Tibial artery (tissue), 4 donors: ENCODE measurements around the gene PARK7.

Source experiments
- DNase-seq, 2 donors: peaks; one replicate each; pipeline ENCODE4 v3.0.0-alpha.2; 2019
- H3K27ac ChIP-seq, 2 donors: fragments of 200-600 bp; sonication (generic) in 1 of 2; 1 replicate in 1 of 2; 2 replicates in 1 of 2; pipeline ENCODE4 v1.5.1; 2018 to 2019; ENCODE audit warnings: mild to moderate bottlenecking in 1 of 2
- H3K27me3 ChIP-seq, 2 donors: fragments of 200-600 bp; sonication (generic) in 1 of 2; one replicate each; pipeline versions ENCODE4 v1.5.1 to v1.6.0; 2016 to 2019
- H3K36me3 ChIP-seq, 3 donors: fragments of 200-600 bp; sonication (generic) in 2 of 3; one replicate each; pipeline ENCODE4 v1.5.1; 2016 to 2019; ENCODE audit warnings: mild to moderate bottlenecking in 2 of 3
- H3K4me1 ChIP-seq, 4 donors: fragments of 200-600 bp; sonication (generic) in 2 of 4; 1 replicate in 3 of 4; 2 replicates in 1 of 4; pipeline ENCODE4 v1.5.1; 2016 to 2019
- H3K4me3 ChIP-seq, 2 donors: fragments of 200-600 bp; sonication (generic) in 1 of 2; 1 replicate in 1 of 2; 2 replicates in 1 of 2; pipeline ENCODE4 v1.5.1; 2018 to 2019; ENCODE audit warnings: mild to moderate bottlenecking in 2 of 2
- H3K9me3 ChIP-seq, 3 donors: fragments of 200-600 bp; sonication (generic) in 1 of 3; one replicate each; pipeline ENCODE4 v1.5.1; 2016 to 2019
- intact Hi-C: fragments of 100-400 bp; cut with DNase I; formaldehyde crosslinking; loops from one replicate; pipeline ENCODE4 v1.15.0; 2023; ENCODE audit warnings: low total_unique reads
- TF ChIP-seq, protein P1 (sequence below), 2 experiments: fragments of 200-600 bp in 1 of 2; fragments of 450-650 bp in 1 of 2; IDR thresholded peaks; one replicate each; pipeline ENCODE4 v1.5.1; 2017 to 2019; ENCODE audit warnings: antibody characterized with exemption in 2 of 2, mild to moderate bottlenecking in 1 of 2, moderate library complexity in 1 of 2

PARK7 gene

GRCh38 chr1:7967651-7968050 is 6.1 kb downstream of the PARK7 start:
- TF ChIP-seq, protein P1, sequence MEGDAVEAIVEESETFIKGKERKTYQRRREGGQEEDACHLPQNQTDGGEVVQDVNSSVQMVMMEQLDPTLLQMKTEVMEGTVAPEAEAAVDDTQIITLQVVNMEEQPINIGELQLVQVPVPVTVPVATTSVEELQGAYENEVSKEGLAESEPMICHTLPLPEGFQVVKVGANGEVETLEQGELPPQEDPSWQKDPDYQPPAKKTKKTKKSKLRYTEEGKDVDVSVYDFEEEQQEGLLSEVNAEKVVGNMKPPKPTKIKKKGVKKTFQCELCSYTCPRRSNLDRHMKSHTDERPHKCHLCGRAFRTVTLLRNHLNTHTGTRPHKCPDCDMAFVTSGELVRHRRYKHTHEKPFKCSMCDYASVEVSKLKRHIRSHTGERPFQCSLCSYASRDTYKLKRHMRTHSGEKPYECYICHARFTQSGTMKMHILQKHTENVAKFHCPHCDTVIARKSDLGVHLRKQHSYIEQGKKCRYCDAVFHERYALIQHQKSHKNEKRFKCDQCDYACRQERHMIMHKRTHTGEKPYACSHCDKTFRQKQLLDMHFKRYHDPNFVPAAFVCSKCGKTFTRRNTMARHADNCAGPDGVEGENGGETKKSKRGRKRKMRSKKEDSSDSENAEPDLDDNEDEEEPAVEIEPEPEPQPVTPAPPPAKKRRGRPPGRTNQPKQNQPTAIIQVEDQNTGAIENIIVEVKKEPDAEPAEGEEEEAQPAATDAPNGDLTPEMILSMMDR (IDR thresholded peaks at IDR 0.05) = no peak
- Histone ChIP-seq H3K27ac (no peak overlapping the region), H3K9me3 (no peaks in the 10 kb centered on the region), H3K4me1 (peaks cover 0 to 54% (median 27%) of the 10 kb centered on the region in 4 donors), H3K4me3 (no peak overlapping the region), H3K36me3 (peaks cover 65 to 96% (median 76%) of the 10 kb centered on the region in 3 donors), H3K27me3 (no peaks in the 10 kb centered on the region)
- intact Hi-C loops = no loop called here
- no peak for DNase-seq

DNA sequence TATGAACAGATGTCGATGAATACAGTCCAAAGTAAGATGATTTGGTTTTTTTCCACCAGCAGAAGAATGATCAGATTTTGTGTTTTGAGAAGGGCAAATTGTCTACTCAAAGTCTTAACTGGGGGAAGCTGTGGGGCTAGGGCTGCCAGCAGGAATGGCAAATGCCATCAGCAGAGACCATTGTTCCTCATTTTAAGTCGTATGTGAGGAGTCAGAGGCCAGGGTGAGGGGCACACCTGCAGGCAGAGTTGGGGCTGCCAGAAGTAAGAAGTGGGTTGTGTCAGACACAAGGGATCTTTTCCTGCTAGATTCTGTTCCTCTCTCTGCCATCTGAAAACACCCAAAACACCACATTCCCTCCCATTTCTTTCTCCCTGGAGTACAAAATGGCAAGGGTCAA is 8.7 kb downstream of the PARK7 start:
- intact Hi-C loops = no loop called here
- Histone ChIP-seq H3K9me3 (no peaks in the 10 kb centered on the region), H3K4me3 (no peak overlapping the region), H3K4me1 (peaks cover 0 to 28% (median 9%) of the 10 kb centered on the region in 4 donors), H3K36me3 (peaks cover 54 to 78% (median 58%) of the 10 kb centered on the region in 3 donors), H3K27me3 (no peaks in the 10 kb centered on the region), H3K27ac (no peak overlapping the region)
- TF ChIP-seq, protein P1 (IDR thresholded peaks at IDR 0.05) = no peak
- DNase-seq = no peak

DNA sequence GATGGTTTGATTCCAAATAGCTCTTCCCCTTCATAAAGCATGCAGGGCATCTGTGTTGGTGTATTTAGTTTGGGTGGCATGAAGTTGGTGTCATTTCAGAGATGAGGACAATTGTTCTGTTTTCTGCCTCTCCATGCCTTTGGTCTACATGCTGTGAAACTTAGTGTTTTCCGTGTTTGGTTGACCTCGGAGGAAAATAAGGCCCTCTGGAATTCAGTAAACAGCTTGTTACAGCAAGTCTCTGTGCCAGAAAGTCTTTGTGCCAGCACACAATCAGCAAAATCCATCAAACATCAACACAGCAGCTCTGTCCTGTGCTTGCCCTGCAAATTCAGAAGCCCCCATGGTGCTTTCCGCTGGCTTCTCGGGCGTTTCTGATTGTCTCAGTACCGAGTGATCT is 9.5 kb downstream of the PARK7 start:
- intact Hi-C loops = no loop called here
- Histone ChIP-seq H3K36me3 (peaks cover 46 to 72% (median 50%) of the 10 kb centered on the region in 3 donors), H3K9me3 (no peaks in the 10 kb centered on the region), H3K4me1 (peaks cover 0 to 20% (median 6%) of the 10 kb centered on the region in 4 donors), H3K27me3 (no peaks in the 10 kb centered on the region), H3K27ac (no peak overlapping the region), H3K4me3 (no peak overlapping the region)
- TF ChIP-seq, protein P1 (IDR thresholded peaks at IDR 0.05) = no peak
- no peak for DNase-seq

DNA sequence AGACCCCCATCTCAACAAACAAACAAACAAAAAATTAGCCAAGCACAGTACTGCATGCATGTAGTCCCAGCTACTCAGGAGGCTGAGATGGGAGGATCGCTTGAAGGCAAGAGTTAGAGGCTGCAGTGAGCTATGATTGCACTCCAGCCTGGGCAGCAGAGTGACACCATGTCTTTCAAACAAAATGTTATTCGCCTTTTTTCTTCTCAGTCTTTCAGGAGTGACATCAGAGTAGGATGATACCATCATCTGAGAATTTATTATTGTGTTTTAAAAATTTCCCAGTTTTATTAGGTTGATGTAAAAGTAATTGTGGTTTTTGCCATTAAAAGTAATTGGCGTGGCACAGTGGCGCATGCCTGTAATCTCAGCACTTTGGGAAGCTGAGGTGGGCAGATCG is 10.8 kb downstream of the PARK7 start:
- peaks cover 41 to 72% (median 49%) of the 10 kb centered on the region in 3 donors for H3K36me3 ChIP-seq
- peaks cover 0 to 12% (median 0%) of the 10 kb centered on the region in 4 donors for H3K4me1 ChIP-seq
- TF ChIP-seq, protein P1 (IDR thresholded peaks at IDR 0.05) = no peak
- no peaks in the 10 kb centered on the region for H3K27me3 ChIP-seq
- intact Hi-C loops = no loop called here
- no peak overlapping the region for H3K4me3 ChIP-seq
- H3K9me3 ChIP-seq = no peaks in the 10 kb centered on the region
- H3K27ac ChIP-seq = no peak overlapping the region
- DNase-seq = no peak

DNA sequence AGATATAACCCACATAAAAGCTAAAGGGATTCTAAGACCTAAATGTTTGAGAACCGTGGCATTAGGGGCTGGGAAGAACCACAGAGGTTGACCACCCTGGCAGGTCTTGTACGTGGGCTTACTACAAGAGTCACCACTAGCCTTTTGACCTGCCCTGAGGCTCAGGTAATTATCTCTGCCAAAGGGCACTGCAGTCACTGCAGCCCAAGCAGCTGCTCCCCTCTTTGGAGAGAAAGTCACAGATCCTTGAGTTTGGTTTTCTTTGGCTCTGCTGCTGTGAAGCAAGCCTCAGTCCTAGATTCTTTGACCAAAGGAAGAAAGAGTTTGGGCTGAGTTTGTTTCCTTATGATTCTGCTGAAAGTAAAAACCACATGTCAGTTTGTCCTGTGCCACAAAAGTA is 11.6 kb downstream of the PARK7 start:
- peak overlapping the region in 1 of 2 donors; percentile 20 for H3K27ac ChIP-seq
- no peaks in the 10 kb centered on the region for H3K27me3 ChIP-seq
- TF ChIP-seq, protein P1 (IDR thresholded peaks at IDR 0.05) = no peak
- no peaks in the 10 kb centered on the region for H3K9me3 ChIP-seq
- no peak overlapping the region for H3K4me3 ChIP-seq
- H3K36me3 ChIP-seq = peaks cover 43 to 73% (median 55%) of the 10 kb centered on the region in 3 donors
- peaks cover 0 to 4% (median 0%) of the 10 kb centered on the region in 4 donors for H3K4me1 ChIP-seq
- intact Hi-C loops = no loop called here
- DNase-seq = no peak
